Tracheal epithelial cell (primary cell): ENCODE data around the gene EMID1. TPM values are rescaled to one million over a fixed set of nuclear protein-coding genes. Genes with fewer than 3 reads are reported as not detected.

Experiments
- total RNA-seq: library from RNA; depleted of rRNA; stranded (reverse); fragments of >200 nt; gene quantifications from 2 replicates; pipeline ENCODE4 v1.2.1, GENCODE V29; 2014

The EMID1 gene
- 0.96 TPM in 1 of 2 replicates, not detected in the other for total RNA-seq

GRCh38 chr22:29205594-29206371, at the start of gene EMID1:
TSS of gene EMID1 (plus strand) at chr22:29205896. CDS start at chr22:29206039, 143 bp downstream.

GRCh38 chr22:29267858-29268510, 62.3 kb downstream of the EMID1 start, which contains the start of the genes EWSR1 and RHBDD3:
TSS of gene EWSR1 (plus strand) at chr22:29268268. CDS start at chr22:29268337, 69 bp downstream.
TSS of gene RHBDD3 (minus strand) at chr22:29267981. CDS start at chr22:29265626, 2,355 bp downstream.

GRCh38 chr22:29306175-29306834, 100.6 kb downstream of the EMID1 start, which contains the start of gene GAS2L1:
TSS of gene GAS2L1 (plus strand) at chr22:29306650. CDS start at chr22:29308106, 1,456 bp downstream.

Other genes with a start within 250 kb of the EMID1 start
- not detected in 2 replicates for gene C22orf31, start 144.1 kb upstream of the EMID1 start, total RNA-seq
- 6.5 and 7.7 TPM in 2 replicates for gene KREMEN1, start 132.9 kb upstream of the EMID1 start, total RNA-seq
- gene RHBDD3, start 62.1 kb downstream of the EMID1 start, total RNA-seq = 22.2 and 25.6 TPM in 2 replicates
- 74.8 and 133 TPM in 2 replicates for gene EWSR1, start 62.4 kb downstream of the EMID1 start, total RNA-seq
- gene GAS2L1, start 100.8 kb downstream of the EMID1 start, total RNA-seq = 12.3 and 17.9 TPM in 2 replicates
- gene RASL10A, start 109.8 kb downstream of the EMID1 start, total RNA-seq = under 0.01 TPM in 1 of 2 replicates, not detected in the other
- gene AP1B1, start 182.7 kb downstream of the EMID1 start, total RNA-seq = 52.2 and 64.3 TPM in 2 replicates
- gene RFPL1, start 232.7 kb downstream of the EMID1 start, total RNA-seq = not detected in 2 replicates